GM12801 (cell line): ENCODE results near the gene CA10.

Experiments used
- CTCF ChIP-seq: IDR thresholded peaks from one replicate; pipeline ENCODE4 v1.5.1; 2011; ENCODE audit warnings: control low read depth; ENCODE audit not compliant: insufficient read length; ENCODE audit errors: extremely low read depth

CA10 gene

GRCh38 chr17:51876986-51877385 is 281.5 kb downstream of the CA10 start:
- TF ChIP-seq CTCF, result no peak

GRCh38 chr17:51873302-51873701 is 285.2 kb downstream of the CA10 start:
- TF ChIP-seq CTCF, result no peak

GRCh38 chr17:51869387-51869786 is 289.1 kb downstream of the CA10 start:
- TF ChIP-seq CTCF, result no peak

GRCh38 chr17:51860954-51861561 is 297.5 kb downstream of the CA10 start:
- no peak for TF ChIP-seq CTCF

- no peak for TF ChIP-seq CTCF
Measured at GRCh38 chr17:51857052-51857597, 301.4 kb downstream of the CA10 start.

- no peak for TF ChIP-seq CTCF
Measured at GRCh38 chr17:51855806-51856205, 302.7 kb downstream of the CA10 start.

GRCh38 chr17:51853857-51854256 is 304.7 kb downstream of the CA10 start:
- TF ChIP-seq CTCF, result no peak

- no peak for TF ChIP-seq CTCF
Measured at GRCh38 chr17:51852603-51853002, 305.9 kb downstream of the CA10 start.
